ENCODE data around the gene OR8D2. TPM values are rescaled to one million over a fixed set of nuclear protein-coding genes. Genes with fewer than 3 reads are reported as not detected.

OR8D2 gene
- total RNA-seq (ENCODE audit: unreplicated experiment) = not detected
- long read RNA-seq = 0 reads

GRCh38 chr11:124320097-124320496, at the start of gene OR8D2:
Gene OR8D2 (minus strand): TSS chr11:124320197. CDS start chr11:124320197, 0 bp downstream.
- TF ChIP-seq CTCF (IDR thresholded peaks at IDR 0.05; ENCODE audit: unreplicated experiment) = no peak
- Mint-ChIP-seq H3K4me3 (ENCODE audit: unreplicated experiment) (no peak within 1 kb of the TSS), H3K9me3 (ENCODE audit: unreplicated experiment) (no peaks in the 10 kb centered on the region), H3K36me3 (ENCODE audit: low read depth, unreplicated experiment) (no peaks in the 10 kb centered on the region), H3K27ac (ENCODE audit: unreplicated experiment) (no peak within 1 kb of the TSS), H3K27me3 (ENCODE audit: unreplicated experiment) (peaks cover 2% of the 10 kb centered on the region), H3K4me1 (ENCODE audit: unreplicated experiment) (no peaks in the 10 kb centered on the region)
- DNase-seq (ENCODE audit: low spot score) = no peak

GRCh38 chr11:124359566-124359965, 39.6 kb upstream of the OR8D2 start:
- peak overlapping the region; percentile 10 for H3K27ac Mint-ChIP-seq (ENCODE audit: unreplicated experiment)
- H3K9me3 Mint-ChIP-seq (ENCODE audit: unreplicated experiment) = no peaks in the 10 kb centered on the region
- TF ChIP-seq CTCF (IDR thresholded peaks at IDR 0.05; ENCODE audit: unreplicated experiment) = no peak
- peaks cover 1% of the 10 kb centered on the region for H3K27me3 Mint-ChIP-seq (ENCODE audit: unreplicated experiment)
- peaks cover 16% of the 10 kb centered on the region for H3K4me1 Mint-ChIP-seq (ENCODE audit: unreplicated experiment)
- H3K4me3 Mint-ChIP-seq (ENCODE audit: unreplicated experiment) = no peak overlapping the region
- no peak for DNase-seq (ENCODE audit: low spot score)
- H3K36me3 Mint-ChIP-seq (ENCODE audit: low read depth, unreplicated experiment) = no peaks in the 10 kb centered on the region

GRCh38 chr11:124346311-124346955, 26.4 kb upstream of the OR8D2 start:
- TF ChIP-seq CTCF (IDR thresholded peaks at IDR 0.05; ENCODE audit: unreplicated experiment) = no peak
- no peak overlapping the region for H3K4me3 Mint-ChIP-seq (ENCODE audit: unreplicated experiment)
- no peak for DNase-seq (ENCODE audit: low spot score)
- no peaks in the 10 kb centered on the region for H3K36me3 Mint-ChIP-seq (ENCODE audit: low read depth, unreplicated experiment)
- H3K4me1 Mint-ChIP-seq (ENCODE audit: unreplicated experiment) = no peaks in the 10 kb centered on the region
- no peaks in the 10 kb centered on the region for H3K9me3 Mint-ChIP-seq (ENCODE audit: unreplicated experiment)
- no peaks in the 10 kb centered on the region for H3K27me3 Mint-ChIP-seq (ENCODE audit: unreplicated experiment)
- H3K27ac Mint-ChIP-seq (ENCODE audit: unreplicated experiment) = no peak overlapping the region

GRCh38 chr11:124344346-124344745, 24.3 kb upstream of the OR8D2 start:
- Mint-ChIP-seq H3K27me3 (ENCODE audit: unreplicated experiment) (peaks cover under 1% of the 10 kb centered on the region), H3K9me3 (ENCODE audit: unreplicated experiment) (no peaks in the 10 kb centered on the region), H3K27ac (ENCODE audit: unreplicated experiment) (no peak overlapping the region), H3K4me1 (ENCODE audit: unreplicated experiment) (no peaks in the 10 kb centered on the region), H3K36me3 (ENCODE audit: low read depth, unreplicated experiment) (no peaks in the 10 kb centered on the region), H3K4me3 (ENCODE audit: unreplicated experiment) (no peak overlapping the region)
- TF ChIP-seq CTCF (IDR thresholded peaks at IDR 0.05; ENCODE audit: unreplicated experiment) = no peak
- no peak for DNase-seq (ENCODE audit: low spot score)

- no peaks in the 10 kb centered on the region for H3K9me3 Mint-ChIP-seq (ENCODE audit: unreplicated experiment)
- H3K27me3 Mint-ChIP-seq (ENCODE audit: unreplicated experiment) = peaks cover 3% of the 10 kb centered on the region
- DNase-seq (ENCODE audit: low spot score) = no peak
- no peak overlapping the region for H3K27ac Mint-ChIP-seq (ENCODE audit: unreplicated experiment)
- TF ChIP-seq CTCF (IDR thresholded peaks at IDR 0.05; ENCODE audit: unreplicated experiment) = no peak
- no peak overlapping the region for H3K4me3 Mint-ChIP-seq (ENCODE audit: unreplicated experiment)
- H3K36me3 Mint-ChIP-seq (ENCODE audit: low read depth, unreplicated experiment) = no peaks in the 10 kb centered on the region
- no peaks in the 10 kb centered on the region for H3K4me1 Mint-ChIP-seq (ENCODE audit: unreplicated experiment)
Measured at GRCh38 chr11:124340142-124340447, 20.1 kb upstream of the OR8D2 start.
